GM23248 (cell line): ENCODE data around the gene RAI14.

Experiments used
- EZH2 ChIP-seq: fragments of 200-600 bp; sonication (generic); IDR thresholded peaks from 2 replicates; pipeline ENCODE4 v1.6.1; 2018; ENCODE audit warnings: antibody characterized with exemption, mild to moderate bottlenecking; ENCODE audit not compliant: insufficient read depth, poor library complexity, severe bottlenecking
- EZH2phosphoT487 ChIP-seq: fragments of 200-600 bp; sonication (generic); IDR thresholded peaks from 2 replicates; pipeline ENCODE4 v1.6.1; 2018; ENCODE audit warnings: antibody characterized with exemption, moderate library complexity, mild to moderate bottlenecking, low read depth; ENCODE audit not compliant: insufficient read depth

GRCh38 chr5:34674187-34674586 lies 18.1 kb downstream of the RAI14 start:
- TF ChIP-seq EZH2 (no peak), EZH2phosphoT487 (no peak)
